GM18873 (cell line): ENCODE data around the gene CALCOCO1.

Experiments used
- ATAC-seq: cut with Tn5 transposase; IDR thresholded peaks from one replicate; pipeline ENCODE4 v1.9.1; 2021; ENCODE audit warnings: mild to moderate bottlenecking, moderate library complexity, moderate number of reproducible peaks; ENCODE audit not compliant: unreplicated experiment, low FRiP score

The CALCOCO1 gene

DNA sequence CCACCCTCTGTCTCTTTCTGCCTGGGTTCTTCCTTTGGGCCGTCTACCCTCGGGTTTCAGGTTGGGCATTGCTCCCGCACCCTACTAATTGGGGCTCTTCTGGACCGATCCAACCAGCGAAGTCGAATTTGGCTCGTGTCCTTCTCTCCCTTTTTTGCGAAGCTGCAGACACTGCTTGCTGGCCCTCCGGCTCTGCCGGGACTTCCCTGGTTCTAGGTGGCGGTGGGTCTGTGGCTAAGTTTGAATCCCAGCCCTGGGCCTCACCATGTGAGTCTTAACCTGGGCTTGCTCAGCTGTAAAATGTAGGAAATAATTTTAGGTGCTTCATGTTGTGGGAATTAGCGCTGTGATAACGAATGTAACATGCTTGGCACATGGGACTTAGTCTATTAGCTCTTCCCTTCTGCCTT lies 24.9 kb upstream of the CALCOCO1 start:
- ATAC-seq, result no peak

DNA sequence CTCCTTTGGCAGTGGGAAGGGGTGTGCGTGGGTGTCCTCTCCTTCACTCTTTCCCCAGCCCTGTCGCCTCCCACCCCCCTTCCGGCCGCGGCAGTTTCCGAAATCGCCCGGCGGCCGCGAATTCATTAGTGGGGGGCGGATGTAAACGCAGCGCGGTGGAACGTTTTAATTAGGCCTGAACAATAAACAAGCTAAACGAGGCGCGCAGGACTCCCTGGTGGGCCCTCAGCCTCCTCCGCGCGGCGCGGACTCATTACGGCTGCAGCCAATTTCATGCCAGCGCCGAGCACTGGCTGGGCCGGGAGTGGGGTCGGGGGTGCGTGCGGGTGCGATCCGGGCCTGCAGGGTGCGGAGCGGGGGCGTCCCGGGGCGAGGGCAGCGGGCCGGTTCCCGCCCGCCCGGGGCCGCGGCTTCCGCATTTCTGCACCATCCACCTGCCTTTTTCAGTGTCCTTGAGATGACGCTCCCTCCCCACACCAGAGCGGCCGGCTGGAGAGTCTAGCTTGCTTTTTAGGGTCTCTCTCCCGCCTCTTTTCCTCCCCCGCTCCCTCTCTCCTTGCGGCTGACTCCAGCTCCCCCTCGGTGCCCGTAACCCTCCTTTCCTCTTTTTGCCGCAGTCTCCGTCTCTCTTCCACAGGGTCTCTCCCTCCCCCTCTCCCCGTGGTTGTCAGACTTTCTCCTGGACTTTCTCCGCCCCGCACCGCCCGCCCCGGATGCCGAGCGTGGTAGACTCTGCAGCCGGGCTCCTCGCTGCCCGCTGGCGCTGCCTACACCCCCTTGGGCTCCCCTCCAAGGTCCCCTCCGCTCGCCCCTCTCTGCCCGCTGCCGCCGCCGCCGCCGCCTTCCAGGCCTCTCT lies 24.3 kb upstream of the CALCOCO1 start, which contains the start of gene CISTR:
Gene CISTR (minus strand): TSS at position 644 of the 856 bp plus-strand sequence.
- no peak for ATAC-seq

DNA sequence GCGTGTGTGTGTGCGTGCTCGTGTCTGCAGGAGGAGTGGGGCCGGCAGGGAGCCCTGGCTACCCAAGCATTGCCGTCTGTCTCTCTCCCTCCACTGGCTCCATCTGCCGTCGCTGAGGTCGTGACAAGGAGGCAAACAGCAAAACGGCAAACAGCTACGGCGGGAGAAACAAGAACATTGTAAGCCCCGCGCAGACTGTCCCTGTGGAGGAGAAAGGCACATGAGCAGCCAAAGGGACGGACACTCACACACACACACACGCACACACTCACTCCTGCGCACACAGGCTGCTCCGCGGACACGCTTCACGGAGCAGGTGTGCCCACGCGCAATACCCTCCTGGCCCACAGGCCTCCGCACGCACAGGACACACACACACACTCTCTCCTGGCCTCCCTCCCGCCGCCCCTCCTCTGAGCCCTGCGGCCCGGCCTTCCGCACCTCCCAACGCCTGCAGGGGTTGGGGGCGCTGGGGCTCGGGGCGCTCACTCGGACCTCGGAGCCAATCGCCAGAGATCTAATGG lies 23.6 kb upstream of the CALCOCO1 start:
- ATAC-seq, result no peak

DNA sequence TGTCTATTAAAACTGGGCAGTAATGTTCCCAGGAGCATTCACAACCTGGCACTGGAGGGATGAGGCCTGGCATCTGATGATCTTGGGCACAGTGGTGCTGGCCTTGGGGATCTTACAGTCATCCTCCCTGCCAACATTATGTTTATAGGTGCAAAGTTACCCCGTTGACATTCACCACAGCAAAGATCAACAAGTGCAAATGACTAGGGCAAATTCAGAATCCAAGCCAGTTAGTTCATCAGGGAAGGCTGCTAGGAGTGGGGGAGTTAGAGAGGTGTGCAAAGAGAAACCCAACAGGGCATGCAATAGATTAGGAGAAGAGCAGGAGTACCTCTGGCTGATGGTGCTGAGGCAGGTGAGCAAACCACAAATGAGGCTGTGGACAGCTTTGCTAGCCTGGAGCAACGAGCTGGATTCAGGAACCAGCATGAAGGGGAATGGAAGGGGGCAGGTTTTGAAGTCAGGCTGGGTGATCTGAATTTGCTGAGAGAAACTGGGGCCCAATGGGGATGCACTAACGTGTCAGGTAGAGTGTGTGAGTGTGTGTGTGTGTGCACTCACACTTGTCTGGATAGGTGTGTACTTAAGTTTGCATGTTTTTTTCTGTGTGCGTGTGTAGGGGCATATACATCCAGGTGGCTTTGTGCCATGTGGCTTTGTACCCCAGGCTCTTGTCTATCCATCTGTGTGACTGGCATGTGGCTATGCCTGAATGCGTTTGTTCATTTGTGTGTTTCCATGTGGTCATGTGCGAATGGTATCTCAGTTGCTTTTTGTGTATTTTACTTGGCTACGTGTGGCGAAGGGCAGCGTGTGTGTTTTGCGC lies 22.9 kb upstream of the CALCOCO1 start:
- ATAC-seq, result no peak

DNA sequence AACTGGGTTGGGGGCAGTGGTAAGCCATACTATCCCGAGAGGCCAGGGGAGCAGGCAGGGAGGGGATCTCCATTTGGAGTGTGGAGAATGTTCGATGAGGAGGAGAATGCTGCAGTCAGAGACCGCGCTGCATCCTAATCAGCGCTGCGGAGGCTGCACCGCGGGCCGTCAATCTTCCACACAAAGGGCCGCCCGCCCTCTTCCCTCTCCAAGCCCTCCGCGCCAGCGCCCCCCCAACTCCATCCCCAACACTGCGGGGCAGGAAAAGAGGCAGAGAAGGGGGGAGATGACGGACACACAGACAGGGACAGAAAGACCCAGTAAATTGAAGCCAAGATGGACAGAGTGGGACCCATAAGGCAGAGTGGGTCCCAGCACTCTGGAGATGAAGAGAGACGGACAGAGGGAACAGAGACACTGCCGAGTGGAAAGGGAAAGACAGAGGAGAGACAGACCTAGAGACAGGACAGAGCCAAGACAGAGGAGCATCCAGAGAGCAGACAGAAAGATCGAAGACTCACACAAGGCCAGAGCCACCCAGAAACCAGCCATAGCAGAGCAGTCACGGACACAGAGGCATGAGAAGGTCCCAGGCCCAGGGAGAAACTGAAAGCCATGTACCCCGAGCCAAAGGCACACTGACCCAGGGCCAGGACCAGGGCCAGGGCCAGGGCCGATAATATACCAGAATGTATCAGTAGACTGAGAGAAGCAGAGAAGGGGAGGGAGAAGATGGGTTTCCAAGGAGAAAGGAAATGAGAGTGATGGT lies 21.0 kb upstream of the CALCOCO1 start:
- ATAC-seq, result no peak

DNA sequence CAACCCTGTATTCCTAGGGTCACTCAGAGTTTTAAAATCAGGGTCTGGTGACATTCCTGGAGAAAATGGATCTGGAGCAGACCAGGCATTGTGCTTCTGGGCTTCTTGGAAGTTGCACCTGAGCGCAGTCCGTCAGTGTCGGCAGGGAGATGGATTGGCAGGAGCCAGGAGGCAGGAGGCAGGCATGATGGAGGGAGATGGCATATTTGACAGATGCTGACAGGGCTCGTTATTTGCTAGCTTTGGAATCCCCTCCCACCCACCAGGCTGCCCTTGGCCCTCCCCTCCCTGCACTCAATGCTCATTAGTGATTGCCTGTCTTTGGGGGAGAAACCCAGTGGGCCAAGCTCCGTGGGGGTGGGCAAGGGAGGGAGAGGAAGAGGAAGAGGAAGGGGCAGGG lies 19.8 kb upstream of the CALCOCO1 start:
- no peak for ATAC-seq

DNA sequence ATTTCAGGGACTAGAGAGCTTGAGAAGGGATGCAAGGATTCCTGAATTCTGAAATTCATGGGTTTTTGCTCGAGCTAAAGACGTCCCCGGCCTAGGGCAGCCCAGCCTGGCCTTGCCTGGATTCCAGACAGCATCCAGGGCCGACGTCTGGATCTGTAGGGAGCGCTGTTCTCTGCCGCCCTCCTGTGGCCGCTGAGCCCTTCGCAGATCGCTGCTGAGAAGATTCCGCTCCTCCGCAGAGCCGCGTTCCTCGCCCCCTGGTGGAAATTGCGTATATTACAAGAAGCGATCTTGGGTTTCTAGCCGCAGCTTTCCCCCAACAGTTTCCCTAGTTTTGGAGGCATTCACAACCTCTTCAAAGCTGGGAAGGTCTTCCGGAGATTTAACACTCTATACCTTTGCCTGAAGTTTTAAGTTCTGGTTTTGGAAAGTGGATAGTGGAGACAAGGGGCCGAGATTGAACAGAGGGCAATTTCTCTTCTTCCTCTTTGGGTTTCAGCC lies 19.4 kb upstream of the CALCOCO1 start:
- no peak for ATAC-seq

DNA sequence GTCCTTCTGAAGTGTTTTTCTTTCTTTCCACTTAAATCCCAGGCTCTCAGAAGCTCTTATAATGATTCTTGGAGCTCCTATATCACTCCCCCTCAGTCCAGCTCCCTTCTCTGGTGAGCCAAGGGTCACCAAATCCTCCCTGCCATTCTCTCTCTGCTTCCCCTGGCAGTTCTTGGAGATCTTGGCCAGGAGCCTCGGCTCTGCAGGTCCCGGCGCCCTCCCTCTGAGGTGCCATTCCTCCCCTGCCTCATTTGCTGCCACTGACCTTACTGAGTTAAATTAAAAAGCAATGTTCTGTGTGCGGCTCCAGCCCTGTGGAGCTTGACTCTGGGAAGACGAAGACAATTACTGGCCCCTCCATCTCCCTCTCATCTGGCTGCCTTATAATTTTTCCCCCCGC lies 17.5 kb upstream of the CALCOCO1 start:
- ATAC-seq, result no peak

DNA sequence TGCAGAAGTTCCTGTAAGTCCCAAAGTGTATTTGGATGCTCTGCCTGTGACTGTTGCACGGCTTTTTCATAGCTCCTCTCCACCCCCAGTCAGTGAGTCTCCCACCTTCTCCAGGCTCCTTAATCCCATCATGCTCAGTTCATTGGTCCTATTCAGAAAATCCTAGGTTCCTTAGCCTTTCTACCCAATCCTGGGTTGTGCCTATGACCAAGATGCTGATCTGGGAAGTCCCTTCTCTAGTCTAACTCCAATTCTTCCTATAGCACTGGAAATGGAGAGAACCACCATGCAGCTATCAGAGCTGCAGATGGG lies 16.8 kb upstream of the CALCOCO1 start:
- no peak for ATAC-seq

DNA sequence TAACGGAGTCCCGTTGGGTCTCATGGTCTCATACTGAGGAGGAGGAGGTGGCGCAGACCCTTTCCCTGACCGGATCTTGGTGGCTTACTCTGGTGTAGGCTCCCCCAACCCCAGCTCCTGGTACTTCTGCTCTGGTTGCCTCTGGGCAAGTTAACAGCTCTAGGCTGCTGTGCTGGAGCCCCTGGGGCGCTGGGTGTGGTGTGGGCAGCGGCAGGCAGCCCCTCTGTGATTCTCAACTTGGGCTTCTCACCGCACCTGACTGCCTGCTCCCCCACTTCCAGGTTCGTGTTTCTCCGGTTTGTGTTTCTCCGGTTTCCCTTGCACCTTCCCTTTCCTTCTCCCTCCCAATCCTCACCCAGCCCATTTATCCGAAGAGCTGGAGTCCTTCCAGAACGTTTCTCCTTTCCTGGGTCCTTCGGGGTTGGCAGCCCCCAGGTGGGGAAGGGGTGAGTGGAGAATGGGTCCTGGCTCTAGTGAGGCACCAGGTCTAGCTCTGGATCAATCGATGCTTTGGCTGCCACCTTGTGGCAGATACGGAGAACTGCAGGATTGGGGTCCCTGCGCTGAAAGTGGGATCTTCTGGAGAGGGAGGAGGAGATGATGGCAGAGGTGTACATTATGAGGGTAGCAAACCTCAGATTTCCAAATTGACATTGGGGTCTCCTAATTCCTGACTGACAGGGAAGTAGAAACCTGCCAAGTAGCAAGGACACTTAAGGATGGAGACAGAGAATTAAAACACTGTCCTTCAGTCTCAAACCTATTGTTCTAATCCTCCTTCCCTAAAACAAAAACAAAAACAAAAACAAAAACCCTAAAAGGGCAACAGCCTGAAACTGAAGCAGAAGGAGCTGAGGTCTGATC lies 16.2 kb upstream of the CALCOCO1 start:
- ATAC-seq, result no peak

DNA sequence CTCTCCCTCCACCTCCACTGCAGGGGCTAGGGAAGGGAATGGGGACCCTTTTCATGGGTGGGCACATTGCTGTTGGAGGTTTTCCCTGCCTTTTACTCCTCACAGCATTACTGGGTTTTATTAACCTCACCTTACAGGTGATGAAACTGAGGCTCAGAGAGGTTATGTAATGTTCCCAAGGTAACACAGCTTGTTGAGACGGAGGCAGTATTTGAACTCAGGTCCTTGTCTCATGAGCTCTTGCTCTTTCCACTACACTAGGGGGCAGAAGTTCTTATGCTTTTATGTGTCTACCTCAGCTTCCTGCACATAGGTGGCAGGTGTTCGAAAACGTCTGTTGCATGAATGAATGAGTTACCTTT lies 12.9 kb upstream of the CALCOCO1 start:
- ATAC-seq, result no peak

DNA sequence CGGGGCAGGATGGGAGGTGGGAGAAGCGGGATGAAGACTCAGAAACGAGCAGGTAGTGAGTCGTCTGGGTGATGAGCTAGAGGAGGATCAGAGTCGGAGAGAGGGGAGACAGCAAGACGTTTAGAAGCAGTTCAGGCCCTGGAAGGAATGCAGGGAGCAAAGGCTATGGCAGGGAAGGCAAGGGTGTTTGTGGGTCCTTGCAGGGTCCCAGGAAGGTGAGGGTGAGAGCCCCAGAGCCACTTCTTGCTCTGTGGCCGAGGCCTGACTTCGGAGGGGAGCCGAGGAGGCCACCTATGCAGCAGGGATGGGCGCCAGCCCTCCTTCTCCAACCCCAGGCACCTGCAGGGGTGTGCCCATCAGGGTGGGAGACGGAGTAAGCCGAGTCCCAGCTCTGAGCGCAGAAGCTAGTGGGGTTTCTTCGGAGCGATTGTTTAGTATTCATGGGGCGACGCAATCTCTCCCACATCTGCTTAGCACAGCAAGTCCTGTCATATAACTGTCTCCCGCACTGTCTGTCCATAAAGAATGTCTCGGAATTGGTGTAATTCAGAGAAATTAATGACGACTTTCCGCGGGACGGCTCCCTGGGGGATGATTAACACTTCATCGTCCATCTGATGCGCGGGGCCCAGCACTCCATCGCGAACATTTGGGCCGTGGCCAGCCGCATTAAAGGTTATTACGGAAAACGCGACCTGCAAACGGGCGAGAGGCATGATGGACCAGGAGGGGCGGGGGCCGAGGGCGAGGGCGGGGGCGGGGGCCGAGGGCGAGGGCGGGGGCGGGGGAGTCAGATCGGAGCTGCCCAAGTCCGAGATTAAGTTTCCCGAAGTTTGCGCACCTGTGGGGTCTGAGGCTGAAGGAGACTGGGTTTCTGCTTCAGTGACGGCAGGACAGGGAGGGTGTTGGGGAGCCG lies 12.2 kb upstream of the CALCOCO1 start:
- no peak for ATAC-seq

DNA sequence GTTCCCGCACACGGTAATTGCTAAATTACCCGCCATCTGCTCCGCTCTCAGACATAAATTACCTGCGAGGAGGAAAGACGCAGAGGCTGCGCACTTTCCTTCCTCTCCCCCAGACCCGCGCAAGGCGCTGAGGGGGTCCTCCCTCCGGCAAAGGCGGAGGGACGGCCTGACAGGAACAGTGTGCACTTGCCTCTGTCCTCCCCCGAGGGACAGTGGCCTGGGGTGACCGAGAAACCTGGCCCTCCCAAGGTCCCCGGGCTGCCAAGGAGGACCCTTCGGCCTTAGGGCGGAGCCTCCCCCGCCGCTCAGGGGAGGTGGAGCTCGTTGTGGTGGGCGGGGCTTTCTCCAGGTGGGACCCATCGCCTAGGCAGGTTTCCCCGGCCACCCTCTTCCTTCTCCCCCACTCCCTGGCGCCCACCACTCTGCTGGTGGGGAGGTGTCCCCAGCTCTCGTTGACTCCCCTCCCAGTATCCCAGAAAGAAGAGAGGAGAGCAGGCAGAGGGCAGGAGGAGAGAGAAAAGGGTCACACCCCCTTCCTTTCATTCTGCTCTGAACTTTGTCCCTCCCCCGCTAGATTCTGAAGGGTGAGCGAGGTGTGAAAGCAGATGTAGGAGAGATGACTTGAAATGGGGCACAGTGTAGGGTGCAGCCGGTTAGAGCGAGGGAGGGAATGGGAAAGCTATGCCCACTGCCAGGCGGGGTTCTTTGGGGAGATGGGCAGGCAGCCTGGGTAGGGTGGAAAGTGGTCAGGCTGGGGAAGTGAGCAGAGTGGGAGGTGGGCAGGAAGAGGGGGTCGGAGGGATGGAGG lies 11.4 kb upstream of the CALCOCO1 start:
- no peak for ATAC-seq

DNA sequence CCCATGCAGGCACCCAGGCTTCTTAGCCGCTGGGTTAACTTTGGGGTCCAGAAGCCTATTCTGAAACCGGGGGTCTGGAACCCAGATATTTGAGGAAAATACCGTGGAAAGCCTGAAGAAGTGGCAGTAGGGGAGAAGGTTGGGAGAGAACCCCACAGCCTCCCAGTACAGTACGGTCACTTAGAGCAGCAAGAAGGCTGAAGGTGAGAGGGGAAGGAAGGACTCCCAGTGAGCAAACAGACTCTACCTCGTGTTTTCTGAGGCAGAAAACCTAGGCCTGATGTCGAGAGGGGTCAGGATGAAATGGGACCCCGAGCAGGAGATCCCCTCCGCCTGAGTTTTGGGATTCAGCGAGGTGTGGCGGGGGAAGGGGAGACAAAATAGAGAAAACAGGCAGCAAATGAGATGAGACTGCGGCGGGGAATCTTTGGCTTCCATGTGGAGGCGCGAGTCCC lies 10.7 kb upstream of the CALCOCO1 start:
- no peak for ATAC-seq

DNA sequence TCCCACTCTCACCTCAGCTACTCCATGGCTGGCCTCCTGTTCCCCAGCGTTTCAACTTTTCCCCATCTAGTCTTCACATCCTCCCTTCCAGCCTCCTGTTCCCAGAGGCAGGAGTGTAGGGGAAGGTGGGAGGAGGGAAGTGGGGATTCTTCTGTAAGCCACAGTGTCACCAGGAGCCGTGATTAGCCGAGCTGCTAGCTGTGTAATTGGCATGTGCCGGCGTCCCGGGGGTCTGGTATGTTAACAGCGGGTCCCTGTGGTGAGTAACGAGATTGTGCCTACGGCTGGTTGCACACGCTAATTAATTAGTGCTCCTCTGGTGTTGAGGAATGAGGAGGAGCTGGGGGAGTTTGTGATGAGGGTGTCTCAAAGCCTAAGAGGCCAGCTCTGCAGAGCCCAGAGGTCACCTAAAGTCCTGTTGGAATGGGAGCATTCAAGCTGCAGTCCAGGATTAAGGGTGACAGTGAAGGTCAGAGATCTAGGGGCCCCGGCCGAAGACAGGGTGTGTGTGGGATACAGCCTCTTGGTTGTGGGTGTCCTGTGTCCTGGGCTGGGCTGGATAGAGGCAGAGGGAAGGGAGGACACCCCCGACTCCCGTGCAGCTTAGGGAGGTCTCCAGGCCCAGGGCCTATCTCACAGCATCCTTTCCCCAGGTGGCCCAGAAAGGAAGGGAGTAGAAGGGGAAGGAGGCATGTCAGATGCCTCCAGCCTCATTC lies 10.0 kb upstream of the CALCOCO1 start:
- no peak for ATAC-seq

DNA sequence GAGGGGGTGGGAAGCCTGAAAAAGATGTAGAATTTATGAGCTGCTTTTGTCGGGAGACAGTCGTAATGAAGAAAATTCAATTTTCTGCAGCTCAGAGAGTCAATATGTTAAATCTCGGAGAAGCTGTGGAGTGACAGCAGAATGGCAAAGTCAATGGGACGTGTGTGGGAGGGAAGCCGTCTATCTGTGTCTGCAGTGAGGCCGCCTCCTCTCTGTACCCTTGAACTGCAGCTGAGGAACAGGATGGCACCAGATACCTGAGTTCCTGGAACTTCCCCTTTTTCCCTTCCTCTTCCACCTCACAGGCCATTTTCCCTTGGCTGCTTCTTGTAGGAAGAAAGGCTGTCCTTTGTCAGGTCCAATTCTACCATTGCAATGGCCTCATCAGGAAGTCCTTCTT lies 9.3 kb upstream of the CALCOCO1 start:
- no peak for ATAC-seq

DNA sequence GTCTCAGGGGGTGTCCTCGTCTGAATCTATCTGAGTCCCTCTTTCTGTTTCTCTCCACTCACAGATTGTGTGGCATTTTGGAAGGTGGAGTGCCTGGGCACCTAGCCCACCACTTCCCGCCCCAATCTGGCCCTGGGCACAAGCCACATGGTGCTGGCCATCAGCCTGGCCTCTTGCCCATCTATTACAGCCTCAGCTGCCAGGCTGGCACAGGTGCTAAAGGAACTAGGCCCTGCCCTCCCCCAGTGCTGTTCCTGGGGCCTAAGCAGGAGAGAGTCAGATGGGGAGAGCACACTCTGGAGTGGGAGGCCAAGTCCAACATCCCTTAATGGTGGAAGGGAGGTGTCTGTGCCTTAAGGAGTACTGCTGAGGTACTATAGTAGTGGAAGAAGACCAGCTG lies 8.3 kb upstream of the CALCOCO1 start:
- ATAC-seq, result no peak
